ENCODE data around the gene PSD. TPM values are rescaled to one million over a fixed set of nuclear protein-coding genes. Genes with fewer than 3 reads are reported as not detected.

PSD gene
- total RNA-seq, 2 experiments from 2014 or later: 2.2 to 10.2 TPM

GRCh38 chr10:102467318-102467717 lies 48.7 kb upstream of the PSD start:
- no peaks in the 10 kb centered on the region for H3K9me2 ChIP-seq (ENCODE audit: insufficient read depth, low read length)
- peaks cover 9% of the 10 kb centered on the region; the same call in 1 of the 2 replicates for H3K36me3 ChIP-seq (ENCODE audit: insufficient read depth, low read length)
- no peak for DNase-seq (ENCODE audit: low spot score)
- H3K27ac ChIP-seq (ENCODE audit: low read depth, low read length, poor library complexity, severe bottlenecking): no peak overlapping the region
- H3K4me3 ChIP-seq (ENCODE audit: low read depth, low read length, poor library complexity, severe bottlenecking): no peak overlapping the region
- H2AFZ ChIP-seq (ENCODE audit: low read length): no peak overlapping the region
- BruUV-seq (replicated peaks): no TSS peak
- H4K20me1 ChIP-seq (ENCODE audit: insufficient read depth, low read length): no peaks in the 10 kb centered on the region
- peaks cover 8% of the 10 kb centered on the region; the same call in 1 of the 2 replicates for H3K79me2 ChIP-seq (ENCODE audit: insufficient read depth, low read depth, low read length)
- H3K9me3 ChIP-seq (ENCODE audit: low read length): no peaks in the 10 kb centered on the region
- ChIA-PET POLR2A (interaction anchor here (0.9 kb wide), 1 partner anchor 32 kb away, joined by 3 read pairs; no protein-coding TSS in a partner anchor), CTCF (ENCODE audit: unreplicated experiment) (no interaction called here)
- TF ChIP-seq EZH2phosphoT487 (IDR thresholded peaks at IDR 0.05; ENCODE audit: borderline replicate concordance, low read depth, low read length) (no peak), CTCF (conservative IDR thresholded peaks at IDR 0.05; ENCODE audit: low read length) (no peak)
- H3K4me1 ChIP-seq (ENCODE audit: insufficient read depth, low read length, poor library complexity, severe bottlenecking): peaks cover 16% of the 10 kb centered on the region
- no peak overlapping the region for H3K4me2 ChIP-seq (ENCODE audit: low read length)
- intact Hi-C loops (cut with micrococcal nuclease; ENCODE audit: unreplicated experiment): no loop called here

GRCh38 chr10:102465466-102465865 lies 46.9 kb upstream of the PSD start:
- H3K4me1 ChIP-seq (ENCODE audit: insufficient read depth, low read length, poor library complexity, severe bottlenecking): peaks cover 28% of the 10 kb centered on the region
- H2AFZ ChIP-seq (ENCODE audit: low read length): no peak overlapping the region
- H3K79me2 ChIP-seq (ENCODE audit: insufficient read depth, low read depth, low read length): peaks cover 18% of the 10 kb centered on the region; the same call in 1 of the 2 replicates
- no peak for DNase-seq (ENCODE audit: low spot score)
- ChIA-PET POLR2A (interaction anchor here (0.6 to 0.8 kb wide), 2 partner anchors 9 to 17 kb away, joined by 3 read pairs; no protein-coding TSS in a partner anchor), CTCF (ENCODE audit: unreplicated experiment) (no interaction called here)
- intact Hi-C loops (cut with micrococcal nuclease; ENCODE audit: unreplicated experiment): no loop called here
- H3K36me3 ChIP-seq (ENCODE audit: insufficient read depth, low read length): peaks cover 9% of the 10 kb centered on the region; the same call in 1 of the 2 replicates
- TF ChIP-seq EZH2phosphoT487 (IDR thresholded peaks at IDR 0.05; ENCODE audit: borderline replicate concordance, low read depth, low read length) (no peak), CTCF (conservative IDR thresholded peaks at IDR 0.05; ENCODE audit: low read length) (no peak)
- no peaks in the 10 kb centered on the region for H3K9me2 ChIP-seq (ENCODE audit: insufficient read depth, low read length)
- H3K4me2 ChIP-seq (ENCODE audit: low read length): no peak overlapping the region
- H3K4me3 ChIP-seq (ENCODE audit: low read depth, low read length, poor library complexity, severe bottlenecking): no peak overlapping the region
- no TSS peak for BruUV-seq (replicated peaks)
- H3K27ac ChIP-seq (ENCODE audit: low read depth, low read length, poor library complexity, severe bottlenecking): no peak overlapping the region
- no peaks in the 10 kb centered on the region for H4K20me1 ChIP-seq (ENCODE audit: insufficient read depth, low read length)
- H3K9me3 ChIP-seq (ENCODE audit: low read length): no peaks in the 10 kb centered on the region

GRCh38 chr10:102463983-102464382 lies 45.4 kb upstream of the PSD start:
- no peak for TF ChIP-seq EZH2phosphoT487 (IDR thresholded peaks at IDR 0.05; ENCODE audit: borderline replicate concordance, low read depth, low read length)
- TF ChIP-seq CTCF (conservative IDR thresholded peaks at IDR 0.05; ENCODE audit: low read length): no peak
- Histone ChIP-seq H4K20me1 (ENCODE audit: insufficient read depth, low read length) (no peaks in the 10 kb centered on the region), H3K27ac (ENCODE audit: low read depth, low read length, poor library complexity, severe bottlenecking) (peak overlapping the region; percentile 73), H3K79me2 (ENCODE audit: insufficient read depth, low read depth, low read length) (peaks cover 18% of the 10 kb centered on the region; the same call in 1 of the 2 replicates), H3K9me2 (ENCODE audit: insufficient read depth, low read length) (no peaks in the 10 kb centered on the region), H3K4me3 (ENCODE audit: low read depth, low read length, poor library complexity, severe bottlenecking) (peak overlapping the region; percentile 78), H3K9me3 (ENCODE audit: low read length) (no peaks in the 10 kb centered on the region), H2AFZ (ENCODE audit: low read length) (no peak overlapping the region), H3K36me3 (ENCODE audit: insufficient read depth, low read length) (peaks cover 5% of the 10 kb centered on the region; the same call in 1 of the 2 replicates), H3K4me2 (ENCODE audit: low read length) (peak overlapping the region; percentile 97), H3K4me1 (ENCODE audit: insufficient read depth, low read length, poor library complexity, severe bottlenecking) (peaks cover 29% of the 10 kb centered on the region)
- CTCF ChIA-PET (ENCODE audit: unreplicated experiment): interaction anchor here (1.5 kb wide), 1 partner anchor 15 kb away, joined by 4 read pairs; no protein-coding TSS in a partner anchor
- TSS peak; percentile 47 for BruUV-seq (replicated peaks)
- intact Hi-C loops (cut with micrococcal nuclease; ENCODE audit: unreplicated experiment): loop anchor here (5.0 kb wide), 1 partner anchor 67 kb away; the partner anchor contains the start of gene NFKB2
- POLR2A ChIA-PET: interaction anchor here (0.6 to 4.6 kb wide), 4 partner anchors 13 to 252 kb away, joined by 4 to 49 read pairs (median 6); partner anchors contain the start of genes C10orf95 and CUEDC2
- no peak for DNase-seq (ENCODE audit: low spot score)

All from OCI-LY7 (cell line).